HG03135 (cell line): ENCODE data around the gene SLC10A7.

ENCODE experiments used
- ATAC-seq: cut with Tn5 transposase; IDR thresholded peaks from one replicate; pipeline ENCODE4 v1.9.1; 2021; ENCODE audit warnings: mild to moderate bottlenecking, moderate library complexity; ENCODE audit not compliant: unreplicated experiment

The SLC10A7 gene

DNA sequence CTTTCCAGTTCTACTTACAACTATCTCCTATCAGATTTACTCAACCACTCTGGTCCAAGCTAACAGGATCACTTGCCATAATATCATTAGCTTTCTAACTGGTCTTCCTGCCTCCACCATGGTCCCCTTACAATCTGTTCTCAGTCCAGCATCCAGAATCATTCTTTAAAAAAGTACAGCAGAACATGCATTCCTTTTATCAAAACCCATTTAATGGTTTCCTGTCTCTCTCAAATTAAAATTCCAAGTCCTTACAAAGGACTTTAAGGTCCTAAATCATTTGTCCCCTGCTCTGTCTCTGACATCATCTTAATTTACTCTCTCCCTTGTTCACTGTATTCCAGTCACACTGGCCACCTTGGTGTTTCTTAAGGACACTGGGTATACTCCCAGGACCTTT is 202.8 kb downstream of the SLC10A7 start:
- ATAC-seq = no peak

DNA sequence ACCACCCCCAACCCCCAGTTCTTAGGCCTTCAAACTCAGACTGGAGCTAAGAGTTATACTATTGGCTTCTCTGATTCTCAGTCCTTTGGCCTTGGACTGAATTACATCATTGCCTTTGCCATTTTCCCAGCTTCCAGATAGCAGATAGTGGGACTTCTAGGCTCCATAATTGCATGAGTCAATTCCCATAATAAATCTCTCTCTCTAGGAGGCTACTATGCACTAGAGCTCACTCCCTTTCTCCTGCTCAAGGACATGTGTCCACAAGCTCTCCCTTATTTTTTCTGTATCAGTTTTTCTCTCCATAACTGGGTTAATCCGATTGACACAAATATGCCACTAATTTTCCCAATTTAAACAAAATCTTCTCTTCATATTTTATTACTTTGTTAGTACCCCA is 204.0 kb downstream of the SLC10A7 start:
- no peak for ATAC-seq

DNA sequence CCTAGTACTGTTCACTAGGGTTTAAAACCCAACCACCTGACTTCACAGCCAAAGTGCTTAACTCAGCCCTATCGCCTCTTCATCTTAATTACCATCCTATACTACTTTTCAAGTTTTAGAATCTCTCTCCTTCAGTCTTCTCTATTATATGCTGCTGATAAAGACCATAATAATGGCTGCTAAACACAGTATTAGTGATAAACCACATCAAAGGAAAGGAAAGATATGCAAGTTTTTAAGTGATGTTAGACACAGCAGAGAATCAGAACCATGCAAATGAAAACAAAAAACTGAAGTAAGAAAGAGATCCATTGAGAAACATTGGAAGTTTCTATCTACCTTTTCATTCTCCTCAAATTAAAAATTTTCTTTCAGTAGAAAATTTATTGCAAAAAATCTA is 206.6 kb downstream of the SLC10A7 start:
- ATAC-seq = no peak

DNA sequence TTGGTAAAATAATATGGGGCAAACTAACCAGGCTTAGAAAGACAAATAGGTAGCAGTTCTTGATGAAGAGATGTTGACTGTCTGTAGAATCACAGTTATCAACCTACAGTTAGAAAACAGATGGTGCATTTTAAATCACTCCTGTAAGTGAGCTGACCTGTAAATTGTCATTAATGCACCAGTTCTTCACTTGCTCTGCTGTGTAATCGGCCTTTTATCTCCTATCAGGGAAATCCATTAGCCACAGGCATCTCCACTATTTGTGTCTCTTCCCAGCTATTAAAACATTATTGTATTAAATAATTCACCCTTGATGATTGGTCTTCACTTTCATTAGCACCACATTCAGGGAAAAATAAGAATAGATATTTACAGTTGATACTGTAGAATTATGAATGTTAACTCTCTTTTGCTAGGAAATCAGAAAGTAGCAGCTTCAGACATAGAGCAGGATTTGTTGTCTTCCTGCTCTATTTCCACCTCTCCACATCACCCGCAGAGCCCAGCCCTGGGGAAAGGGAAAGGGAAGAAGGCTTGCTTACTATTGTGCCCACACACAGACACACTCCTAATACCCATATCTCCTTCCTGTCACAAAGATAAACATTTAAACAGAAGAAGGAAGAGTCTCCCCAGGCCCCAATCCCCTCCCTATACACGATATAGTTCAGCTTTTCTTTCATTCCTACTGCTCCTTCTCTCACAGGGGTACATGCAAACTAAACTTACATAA is 210.3 kb downstream of the SLC10A7 start:
- ATAC-seq = no peak

DNA sequence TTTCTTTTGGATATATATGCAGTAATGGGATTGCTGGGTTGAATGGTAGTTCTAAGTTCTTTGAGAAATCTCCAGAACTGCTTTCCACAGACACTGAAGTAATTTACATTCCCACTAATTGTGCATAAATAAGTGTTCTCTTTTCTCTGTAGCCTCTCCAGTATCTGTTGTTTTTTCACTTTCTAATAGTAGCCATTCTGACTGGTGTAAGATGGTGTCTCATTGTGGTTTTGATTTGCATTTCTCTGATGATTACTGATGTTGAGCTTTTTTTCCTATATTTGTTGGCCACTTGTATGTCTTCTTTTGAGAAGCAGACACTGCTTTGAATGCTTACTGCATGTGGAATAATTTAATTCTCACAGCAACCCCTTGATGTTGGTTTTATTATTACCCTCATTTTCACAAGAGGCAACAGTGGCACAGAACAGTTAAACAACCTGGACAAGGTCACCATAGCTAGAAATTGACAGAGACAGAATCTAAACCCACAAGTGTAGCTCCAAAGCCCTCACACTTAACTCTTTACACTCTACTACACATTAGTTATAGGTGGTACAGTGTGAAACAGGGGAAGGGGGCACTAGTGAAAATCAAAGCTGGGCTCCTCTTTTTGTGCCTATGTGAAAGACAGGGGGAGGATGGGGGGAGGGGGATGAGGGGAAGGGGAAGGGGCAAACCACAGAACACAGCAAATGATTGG is 211.3 kb downstream of the SLC10A7 start:
- ATAC-seq = peak; percentile 84

DNA sequence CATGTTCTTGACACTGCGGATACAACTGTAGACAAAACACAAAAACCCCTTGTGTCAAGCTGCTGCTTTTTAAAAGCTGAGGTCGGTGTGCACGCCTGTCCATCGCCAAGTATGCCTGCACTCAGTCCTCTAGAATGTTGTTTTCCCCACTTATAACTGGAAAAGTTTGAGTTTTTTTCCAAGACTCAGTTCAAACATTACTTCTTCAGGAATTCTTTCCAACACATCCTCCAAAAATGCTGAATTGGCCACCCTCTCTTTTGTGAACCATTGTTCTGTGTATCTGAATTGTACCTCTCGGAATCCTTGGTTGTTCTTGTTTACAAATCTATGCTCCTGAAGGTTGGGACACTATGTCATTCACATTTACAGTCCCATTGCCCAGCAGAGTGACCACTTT is 212.8 kb downstream of the SLC10A7 start:
- ATAC-seq = no peak

DNA sequence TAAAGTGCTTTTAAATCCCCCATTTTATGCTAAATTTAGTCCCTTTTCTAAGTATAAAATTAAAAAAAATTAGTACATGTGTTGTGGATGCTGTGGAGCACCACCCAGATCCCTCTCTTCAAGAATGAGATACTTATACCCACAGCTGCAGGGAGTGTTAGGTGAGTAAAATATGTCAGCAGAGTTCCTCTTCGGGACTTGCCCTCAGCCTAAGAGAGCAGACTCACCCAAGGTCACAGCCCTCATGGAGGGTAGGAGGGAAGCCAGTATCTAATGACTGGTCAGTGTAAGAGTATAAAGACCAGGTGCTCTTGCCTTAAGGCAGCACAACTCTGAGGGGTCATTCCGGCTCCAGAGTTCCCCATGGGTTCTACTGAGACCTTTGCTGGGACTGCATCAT is 218.9 kb downstream of the SLC10A7 start:
- no peak for ATAC-seq

DNA sequence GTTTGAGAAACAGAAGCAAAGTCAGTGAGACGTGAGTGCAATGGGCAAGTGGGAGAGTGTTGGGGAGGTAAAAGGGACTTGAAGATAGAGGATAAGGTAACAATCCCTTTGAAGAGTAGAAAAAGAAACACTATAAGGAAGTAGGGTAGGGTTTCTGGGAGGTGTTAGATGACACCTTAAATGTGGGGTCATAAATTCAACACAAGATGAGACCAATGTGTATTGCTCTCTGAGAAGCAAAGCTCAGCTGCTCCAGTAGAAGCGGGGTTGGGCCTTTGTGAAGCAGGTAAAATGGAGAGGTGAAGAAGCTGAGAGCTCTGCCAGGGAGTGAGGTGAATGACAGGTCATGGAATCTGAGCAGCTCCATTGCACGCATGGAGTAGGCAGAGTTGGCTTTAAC is 222.1 kb downstream of the SLC10A7 start:
- ATAC-seq = no peak

DNA sequence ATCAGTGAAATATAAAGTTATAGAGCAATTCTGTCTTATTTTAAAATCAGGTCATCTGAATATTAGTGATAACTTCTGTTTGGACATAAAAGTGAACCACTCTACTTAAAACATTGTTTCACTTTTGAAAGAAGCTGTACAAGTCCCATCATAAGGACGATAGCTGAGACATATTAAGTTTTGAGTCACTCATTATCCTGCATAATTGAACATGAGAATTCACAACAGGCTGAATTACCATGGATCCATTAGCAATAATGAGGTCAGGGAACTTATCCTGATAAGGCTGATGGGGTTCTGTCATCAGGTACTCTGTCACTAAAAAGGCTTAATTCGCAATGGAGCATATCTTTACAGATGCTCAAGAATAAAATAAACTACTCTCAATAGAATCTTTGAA is 227.0 kb downstream of the SLC10A7 start:
- no peak for ATAC-seq

DNA sequence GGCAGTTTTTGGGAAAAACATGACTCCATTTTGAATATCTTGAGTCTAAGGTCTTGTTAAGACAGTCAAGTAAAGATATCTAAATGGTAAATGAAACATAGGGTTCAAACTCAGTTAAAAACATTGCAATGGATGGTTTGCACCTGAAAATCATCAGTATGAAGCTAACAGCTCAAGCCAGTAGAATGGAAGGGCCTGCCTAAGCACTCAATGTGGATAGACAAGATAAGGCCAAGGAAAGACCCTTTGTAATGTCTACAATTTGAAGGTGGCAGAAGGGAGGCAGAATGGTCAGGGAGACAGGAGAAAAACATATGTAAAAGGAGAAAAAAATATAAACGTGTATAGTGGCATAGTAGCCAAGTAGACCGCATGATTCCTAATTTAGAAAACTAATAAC is 229.2 kb downstream of the SLC10A7 start:
- no peak for ATAC-seq

DNA sequence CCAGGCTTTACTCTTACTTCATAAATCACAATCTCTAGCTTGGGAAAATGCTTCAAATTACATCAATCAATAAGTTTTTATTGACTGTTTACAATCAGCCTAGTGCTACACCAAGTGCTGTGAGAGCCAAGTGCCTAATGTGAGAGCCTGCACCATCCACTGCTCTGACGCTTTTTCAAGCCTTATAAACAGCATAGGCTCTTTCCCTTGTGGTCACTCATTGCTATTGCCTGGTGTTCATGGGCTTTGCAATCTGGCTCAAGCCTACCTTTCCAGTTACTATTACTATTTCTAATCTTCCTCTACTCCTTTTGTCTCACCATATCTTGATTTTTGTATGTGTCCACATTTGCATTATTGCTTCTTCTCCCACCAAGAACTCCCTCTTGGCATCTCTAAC is 230.4 kb downstream of the SLC10A7 start:
- no peak for ATAC-seq

DNA sequence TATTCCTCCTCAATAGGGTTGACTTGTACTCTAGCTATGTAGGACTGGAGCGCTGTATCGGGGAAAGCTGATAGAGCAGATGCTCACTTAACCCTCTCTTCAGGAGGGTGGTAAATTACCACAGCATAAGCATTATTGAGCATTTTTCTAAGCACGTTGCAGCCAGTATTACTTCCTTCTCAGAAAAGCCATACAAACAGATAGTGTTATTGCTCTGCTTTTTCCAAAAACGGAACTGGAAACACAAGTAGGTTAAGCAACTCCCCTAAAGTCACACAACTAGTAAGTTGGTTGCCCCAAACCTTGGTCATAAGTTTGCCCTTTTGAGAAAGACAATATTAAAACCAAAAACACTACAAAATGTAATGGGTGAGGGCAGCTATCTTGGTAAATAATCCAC is 233.5 kb downstream of the SLC10A7 start:
- ATAC-seq = no peak

DNA sequence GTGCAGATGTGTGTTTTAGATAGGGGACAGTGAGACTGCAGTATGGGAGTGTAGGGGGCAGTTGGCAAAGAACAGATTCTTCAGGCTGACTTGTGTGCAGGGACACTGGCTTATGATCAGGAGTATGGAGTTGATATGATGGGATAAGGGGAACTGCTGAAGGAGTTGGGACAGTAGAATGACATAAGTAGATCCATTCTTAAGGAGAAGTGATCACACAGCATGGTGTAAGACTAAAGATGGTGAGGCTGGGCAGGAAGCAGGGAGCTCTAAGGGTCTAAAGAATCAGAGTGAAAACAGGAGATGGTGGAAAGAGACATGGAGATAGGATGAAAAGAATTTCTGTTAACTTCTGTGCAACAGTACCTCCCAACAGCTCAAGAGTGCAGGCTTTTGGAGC is 236.7 kb downstream of the SLC10A7 start:
- no peak for ATAC-seq

DNA sequence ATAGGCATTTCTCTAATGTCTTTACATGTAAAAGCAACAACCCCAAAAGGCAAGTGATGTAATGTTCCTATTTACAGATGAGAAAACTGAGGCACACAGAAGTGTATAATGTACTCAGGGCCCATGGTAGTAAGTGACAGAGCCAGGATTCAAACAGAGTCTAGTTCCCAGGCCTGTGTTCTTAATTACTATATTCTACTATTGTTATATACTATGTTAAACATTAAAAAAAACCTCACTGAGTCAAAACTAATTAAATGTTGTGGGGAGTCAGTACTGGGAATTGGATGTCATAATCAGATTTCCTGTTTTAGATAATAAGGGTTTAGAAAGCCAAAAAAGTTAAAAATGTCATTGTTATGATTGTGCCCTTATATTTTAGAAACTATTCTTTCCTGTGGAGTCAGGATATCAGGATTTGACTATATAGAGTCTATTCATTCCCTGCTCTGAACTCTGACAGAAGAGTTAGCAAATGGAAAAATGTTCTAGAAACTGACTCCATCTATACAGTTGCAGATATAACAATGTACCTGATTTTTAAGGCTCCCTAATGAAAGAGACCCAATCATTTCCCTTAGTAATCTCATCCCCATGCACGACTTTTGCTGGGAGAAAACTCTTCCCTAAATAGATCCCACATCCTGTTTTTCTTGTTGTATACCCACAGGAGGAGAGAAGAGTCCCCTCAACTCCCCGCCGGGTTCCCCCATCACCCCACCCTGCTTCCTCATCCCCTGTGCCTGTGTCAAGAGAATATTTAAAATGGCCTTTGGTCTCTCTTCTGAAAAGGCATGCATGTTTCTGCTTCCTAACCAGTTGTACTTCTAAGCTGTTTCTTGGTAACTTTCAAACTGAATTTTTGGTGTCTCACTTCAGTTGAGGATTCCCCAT is 237.7 kb downstream of the SLC10A7 start:
- ATAC-seq = no peak

DNA sequence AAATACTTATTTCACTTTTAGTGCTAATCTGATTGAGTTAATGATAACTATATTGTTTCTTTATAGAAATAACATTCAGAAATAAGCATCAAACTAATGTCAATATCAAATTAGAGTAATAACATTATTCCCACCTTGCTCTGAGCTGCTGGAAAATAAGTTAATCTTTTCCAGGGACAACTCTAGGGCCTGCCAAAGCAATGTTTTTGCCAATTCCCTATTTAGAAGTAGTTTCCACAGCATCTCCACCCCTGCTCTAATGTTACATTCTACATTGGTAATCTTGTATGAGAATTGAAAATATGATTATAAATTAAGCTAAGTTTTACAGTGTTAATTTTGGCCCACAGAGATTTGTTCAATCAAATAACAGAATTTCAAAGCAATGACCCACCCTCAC is 239.1 kb downstream of the SLC10A7 start:
- ATAC-seq = no peak

DNA sequence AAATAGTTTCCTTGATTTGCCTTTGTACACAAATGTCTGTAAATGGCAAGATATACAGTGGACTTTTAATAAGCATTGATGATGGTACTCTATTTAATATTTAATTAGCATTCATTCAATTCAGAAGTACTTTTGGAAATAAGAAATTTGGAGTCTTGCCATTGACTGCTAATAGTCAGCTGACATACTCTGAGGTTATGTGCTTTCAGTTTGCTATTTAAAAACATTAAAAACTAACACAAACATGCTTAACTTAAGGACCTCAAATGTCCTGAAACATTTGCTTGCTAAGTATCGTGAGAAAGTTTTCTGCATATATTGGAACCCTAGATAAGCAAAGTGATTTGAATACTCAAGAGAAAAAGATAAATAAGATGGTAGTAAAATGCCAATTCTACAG is 242.8 kb downstream of the SLC10A7 start:
- ATAC-seq = no peak

DNA sequence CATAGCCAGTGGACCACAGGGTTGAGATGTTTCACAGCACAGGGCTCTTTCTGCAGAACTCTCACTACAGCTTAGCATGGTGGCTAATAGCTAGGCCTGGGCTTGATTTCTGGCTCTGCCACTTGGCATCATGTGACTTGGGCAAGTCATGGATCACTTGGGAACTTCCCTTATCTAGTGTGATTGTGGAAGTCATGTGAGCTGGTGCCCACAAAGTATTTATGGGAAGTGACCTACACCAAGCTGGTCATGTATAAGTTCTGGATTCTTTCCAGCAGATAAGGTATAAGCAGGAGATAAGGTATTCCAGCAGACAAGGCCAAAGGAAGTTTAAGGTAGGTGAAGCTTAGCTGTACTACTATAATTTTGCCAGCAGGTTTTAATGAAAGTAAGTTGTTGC is 246.4 kb downstream of the SLC10A7 start:
- no peak for ATAC-seq

DNA sequence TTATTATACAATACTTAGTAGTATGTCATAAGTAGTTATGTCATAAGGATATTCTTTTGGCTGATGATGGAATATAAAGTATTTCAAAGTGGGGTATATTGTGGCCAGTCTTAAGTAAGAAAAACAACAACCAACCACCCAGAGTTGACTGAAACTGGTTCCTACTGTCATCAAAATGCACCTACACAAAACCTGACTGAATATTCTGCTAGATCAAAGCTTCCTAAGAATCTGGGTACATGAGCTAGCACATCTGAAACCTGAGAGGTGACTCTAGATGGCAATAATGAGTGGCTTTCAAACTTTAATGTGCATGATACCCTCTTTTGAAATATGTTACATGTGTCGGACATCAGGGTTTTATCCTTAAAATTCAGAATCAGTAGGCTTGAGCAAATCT is 247.0 kb downstream of the SLC10A7 start:
- ATAC-seq = no peak

DNA sequence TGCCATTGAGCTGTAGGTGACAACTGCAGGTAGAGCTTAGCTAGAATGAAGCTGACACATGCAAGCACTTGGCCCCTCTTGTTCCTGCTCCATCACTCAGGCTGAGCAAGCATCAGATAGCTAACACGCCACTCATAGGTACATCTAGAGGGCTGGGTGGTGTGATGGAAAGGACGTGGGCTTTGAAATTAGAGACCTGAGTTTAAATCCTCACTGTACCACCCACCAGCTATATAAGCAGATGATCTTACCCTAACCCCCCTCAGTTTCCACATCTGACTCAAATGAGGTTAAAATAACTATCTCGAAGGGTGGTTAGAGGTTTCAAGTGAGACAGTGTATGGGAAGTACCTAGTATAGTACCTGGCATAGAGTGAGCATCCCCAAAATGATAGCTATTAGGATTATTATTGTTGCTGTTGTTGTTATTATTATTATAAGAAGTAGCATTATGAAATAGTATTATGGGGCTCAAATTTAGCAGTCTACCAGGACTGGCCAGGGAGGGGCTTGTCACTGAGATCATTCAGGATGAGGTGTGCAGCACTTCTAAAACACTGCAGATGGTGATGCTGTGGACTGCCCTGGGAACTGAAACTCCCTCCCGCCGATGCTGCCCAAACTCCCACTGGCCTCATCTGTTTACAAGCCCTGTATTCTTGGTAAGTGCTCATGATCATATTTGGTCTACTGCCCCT is 248.4 kb downstream of the SLC10A7 start:
- ATAC-seq = peak; percentile 66

DNA sequence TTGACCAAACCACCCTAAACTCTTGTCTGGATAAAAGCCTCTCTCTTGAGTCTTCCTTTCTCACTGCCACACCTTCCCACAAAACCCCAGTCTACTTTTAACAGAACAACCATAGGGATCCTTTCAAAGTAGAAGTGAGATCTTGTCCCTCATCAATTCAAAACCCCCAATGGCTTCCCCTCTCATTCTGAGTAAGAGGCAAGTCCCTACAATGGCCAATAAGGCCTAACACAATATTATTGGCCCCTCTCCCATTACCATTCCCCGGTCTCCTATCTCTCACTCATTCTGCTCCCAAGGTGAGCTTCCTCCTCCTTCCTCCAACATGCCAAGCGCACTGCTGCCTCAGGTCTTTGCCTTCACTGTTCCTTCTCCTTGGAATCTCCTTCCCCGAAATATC is 250.3 kb downstream of the SLC10A7 start:
- no peak for ATAC-seq

DNA sequence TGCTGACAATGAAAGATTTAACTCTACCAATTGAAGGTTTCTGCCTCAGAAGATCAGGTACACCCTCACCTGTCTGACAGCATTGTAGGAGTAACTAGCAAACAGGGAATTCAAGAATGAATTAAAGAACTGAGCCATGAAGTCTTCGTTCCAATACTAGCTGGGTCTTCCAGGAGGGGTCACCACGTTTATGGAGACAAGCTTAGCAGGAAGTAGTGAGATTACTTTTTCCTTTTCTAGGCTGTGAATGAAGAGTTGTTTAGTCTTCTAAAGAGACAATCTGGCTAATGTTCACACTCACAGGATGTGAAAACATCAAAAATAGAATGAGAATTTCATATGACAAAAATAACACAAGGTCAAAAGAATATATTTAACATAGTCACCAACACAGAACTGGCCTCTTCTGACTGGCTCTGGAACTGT is 252.5 kb downstream of the SLC10A7 start:
- ATAC-seq = peak; percentile 59
